Tibial nerve (tissue), 4 donors: ENCODE results near the gene CIB4. TPM values are rescaled to one million over a fixed set of nuclear protein-coding genes. Genes with fewer than 3 reads are reported as not detected.

Experiments
- DNase-seq, 2 donors: peaks; one replicate each; pipeline ENCODE4 v3.0.0-alpha.2; 2019; ENCODE audit warnings: low spot score in 2 of 2
- H3K27ac ChIP-seq, 4 donors: fragments of 200-600 bp; sonication (generic) in 3 of 4; one replicate each; pipeline ENCODE4 v1.5.1; 2017 to 2019; ENCODE audit warnings: mild to moderate bottlenecking in 1 of 4
- H3K27me3 ChIP-seq, 2 donors: fragments of 200-600 bp; sonication (generic) in 1 of 2; one replicate each; pipeline versions ENCODE4 v1.5.1 to v1.6.0; 2017 to 2019
- H3K36me3 ChIP-seq, 3 donors: fragments of 200-600 bp; sonication (generic); one replicate each; pipeline ENCODE4 v1.5.1; 2018 to 2019
- H3K4me1 ChIP-seq, 4 donors: fragments of 200-600 bp; sonication (generic) in 3 of 4; one replicate each; pipeline ENCODE4 v1.5.1; 2017 to 2019
- H3K4me3 ChIP-seq, 4 donors: fragments of 200-600 bp; sonication (generic) in 3 of 4; one replicate each; pipeline ENCODE4 v1.5.1; 2017 to 2019; ENCODE audit warnings: mild to moderate bottlenecking in 1 of 4, moderate library complexity in 1 of 4
- H3K9me3 ChIP-seq, 4 donors: fragments of 200-600 bp; sonication (generic) in 3 of 4; one replicate each; pipeline ENCODE4 v1.5.1; 2017 to 2019
- EP300 ChIP-seq, 2 donors: sonication (generic); formaldehyde crosslinking; IDR thresholded peaks; one replicate each; pipeline ENCODE4 v1.6.1; 2017; ENCODE audit warnings: antibody characterized with exemption in 2 of 2, mild to moderate bottlenecking in 1 of 2
- POLR2A ChIP-seq, 2 donors: fragments of 450-650 bp; IDR thresholded peaks; one replicate each; pipeline ENCODE4 v1.6.1; 2017; ENCODE audit warnings: antibody characterized with exemption in 2 of 2, mild to moderate bottlenecking in 2 of 2, moderate library complexity in 2 of 2
- WGBS, 2 donors: methylation state at CpG; one replicate each; pipeline ENCODE4 v1.1.5; 2018; 5-methylcytosine and 5-hydroxymethylcytosine counted together
- total RNA-seq, 4 donors: library from RNA; depleted of rRNA; stranded (reverse); fragments of >200 nt; gene quantifications; one replicate each; pipeline ENCODE4 v1.1.0, GENCODE V29; 2016
- TF ChIP-seq, protein P1 (sequence below), 5 experiments: fragments of 200-600 bp in 3 of 5; fragments of 450-650 bp in 2 of 5; sonication (generic) in 3 of 5; IDR thresholded peaks; one replicate each; pipeline ENCODE4 v1.5.1; 2016 to 2019; ENCODE audit warnings: antibody characterized with exemption in 5 of 5, mild to moderate bottlenecking in 3 of 5, moderate library complexity in 2 of 5

Gene CIB4
- total RNA-seq, 4 donors from 2014 or later = not detected

DNA sequence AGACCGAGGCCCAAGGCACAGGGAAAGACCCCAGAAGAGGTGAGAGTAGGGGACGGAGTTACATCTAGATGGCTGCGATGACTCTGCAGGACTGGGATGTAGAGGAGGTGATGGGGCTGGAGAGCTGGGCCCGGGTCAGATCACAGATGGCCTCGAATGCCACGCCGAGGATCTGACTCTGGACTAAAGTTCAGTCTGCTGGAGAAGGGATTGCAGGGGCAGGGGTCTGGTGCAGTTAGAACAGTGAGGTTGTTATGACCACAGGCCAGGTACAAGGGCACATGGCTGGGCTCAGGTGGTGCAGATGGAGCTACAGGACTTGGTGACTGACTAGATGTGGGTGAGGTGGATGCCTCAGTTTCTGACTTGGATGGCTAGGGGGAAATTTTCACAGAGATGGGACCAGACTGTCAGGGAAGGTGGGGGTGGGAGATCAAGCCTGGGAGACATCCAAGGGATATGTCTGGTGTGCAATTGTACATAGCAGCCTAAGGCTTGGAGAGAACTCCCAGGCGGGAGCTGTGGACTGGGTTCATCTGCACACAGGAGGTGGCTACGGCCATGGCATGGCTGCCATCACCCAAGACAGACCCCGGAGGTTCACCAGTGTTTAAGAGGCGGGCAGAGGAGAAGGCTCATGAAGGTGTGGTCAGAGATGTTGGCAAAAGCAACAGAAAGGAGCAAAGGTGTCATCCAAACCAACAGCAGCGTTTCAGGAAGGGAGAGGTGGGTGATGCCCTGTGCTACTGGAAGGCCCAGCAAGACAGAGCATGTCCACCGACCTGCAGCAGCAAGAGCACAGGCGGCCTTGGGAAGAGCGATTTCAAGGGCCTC is 66.9 kb downstream of the CIB4 start:
- no peaks in the 10 kb centered on the region for H3K9me3 ChIP-seq
- H3K4me1 ChIP-seq = no peaks in the 10 kb centered on the region
- H3K27me3 ChIP-seq = peaks cover 0 to 8% of the 10 kb centered on the region in 2 donors
- H3K27ac ChIP-seq = no peak overlapping the region
- TF ChIP-seq, protein P1, sequence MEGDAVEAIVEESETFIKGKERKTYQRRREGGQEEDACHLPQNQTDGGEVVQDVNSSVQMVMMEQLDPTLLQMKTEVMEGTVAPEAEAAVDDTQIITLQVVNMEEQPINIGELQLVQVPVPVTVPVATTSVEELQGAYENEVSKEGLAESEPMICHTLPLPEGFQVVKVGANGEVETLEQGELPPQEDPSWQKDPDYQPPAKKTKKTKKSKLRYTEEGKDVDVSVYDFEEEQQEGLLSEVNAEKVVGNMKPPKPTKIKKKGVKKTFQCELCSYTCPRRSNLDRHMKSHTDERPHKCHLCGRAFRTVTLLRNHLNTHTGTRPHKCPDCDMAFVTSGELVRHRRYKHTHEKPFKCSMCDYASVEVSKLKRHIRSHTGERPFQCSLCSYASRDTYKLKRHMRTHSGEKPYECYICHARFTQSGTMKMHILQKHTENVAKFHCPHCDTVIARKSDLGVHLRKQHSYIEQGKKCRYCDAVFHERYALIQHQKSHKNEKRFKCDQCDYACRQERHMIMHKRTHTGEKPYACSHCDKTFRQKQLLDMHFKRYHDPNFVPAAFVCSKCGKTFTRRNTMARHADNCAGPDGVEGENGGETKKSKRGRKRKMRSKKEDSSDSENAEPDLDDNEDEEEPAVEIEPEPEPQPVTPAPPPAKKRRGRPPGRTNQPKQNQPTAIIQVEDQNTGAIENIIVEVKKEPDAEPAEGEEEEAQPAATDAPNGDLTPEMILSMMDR (IDR thresholded peaks at IDR 0.05) = no peak
- TF ChIP-seq EP300 (IDR thresholded peaks at IDR 0.05) = no peak
- no peak for TF ChIP-seq POLR2A (IDR thresholded peaks at IDR 0.05)
- WGBS, 2 donors = 87 to 88% methylated on average over 15 of the region's 15 CpGs
- H3K36me3 ChIP-seq = no peaks in the 10 kb centered on the region
- DNase-seq = no peak
- H3K4me3 ChIP-seq = no peak overlapping the region

DNA sequence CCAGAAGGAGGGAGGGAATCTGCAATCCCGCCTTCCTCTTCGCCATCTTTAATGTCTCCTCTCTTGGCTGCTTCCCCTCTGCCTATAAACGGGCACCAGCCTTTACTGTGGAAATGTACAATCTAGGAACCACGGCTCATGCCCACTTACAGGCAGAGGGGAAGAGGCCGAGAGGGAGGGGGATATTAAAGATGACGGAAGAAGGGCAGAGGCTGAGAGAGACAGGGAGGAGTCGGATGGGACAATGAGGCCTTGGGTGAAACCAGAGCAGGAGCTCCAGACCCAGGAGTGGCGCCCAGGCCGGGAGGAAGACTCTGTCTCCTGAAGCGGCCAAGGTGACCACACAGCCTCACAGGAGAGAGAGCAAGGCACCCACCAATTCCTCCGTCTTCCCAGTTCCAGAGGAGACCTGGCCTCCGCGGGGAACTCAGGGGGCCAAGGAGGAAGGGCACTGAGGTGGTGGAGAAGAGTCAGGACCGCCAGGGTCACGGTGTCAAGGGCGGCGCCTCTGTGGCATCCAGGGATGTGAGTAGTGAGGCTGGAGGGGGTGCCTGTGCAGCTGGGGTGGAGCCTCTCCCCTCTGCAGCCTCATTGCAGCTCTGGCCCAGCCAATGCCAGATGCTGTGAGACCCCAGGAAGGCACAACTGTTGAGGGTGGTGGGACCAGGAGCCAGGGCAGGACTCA is 67.8 kb downstream of the CIB4 start:
- H3K4me3 ChIP-seq = no peak overlapping the region
- H3K9me3 ChIP-seq = no peaks in the 10 kb centered on the region
- H3K4me1 ChIP-seq = no peaks in the 10 kb centered on the region
- no peak overlapping the region for H3K27ac ChIP-seq
- peaks cover 0 to 4% of the 10 kb centered on the region in 2 donors for H3K27me3 ChIP-seq
- WGBS, 2 donors = 80 to 81% methylated on average over 17 of the region's 17 CpGs
- no peaks in the 10 kb centered on the region for H3K36me3 ChIP-seq
- DNase-seq = no peak
- TF ChIP-seq POLR2A (IDR thresholded peaks at IDR 0.05) (no peak), EP300 (IDR thresholded peaks at IDR 0.05) (no peak)
- TF ChIP-seq, protein P1 (IDR thresholded peaks at IDR 0.05) = no peak

DNA sequence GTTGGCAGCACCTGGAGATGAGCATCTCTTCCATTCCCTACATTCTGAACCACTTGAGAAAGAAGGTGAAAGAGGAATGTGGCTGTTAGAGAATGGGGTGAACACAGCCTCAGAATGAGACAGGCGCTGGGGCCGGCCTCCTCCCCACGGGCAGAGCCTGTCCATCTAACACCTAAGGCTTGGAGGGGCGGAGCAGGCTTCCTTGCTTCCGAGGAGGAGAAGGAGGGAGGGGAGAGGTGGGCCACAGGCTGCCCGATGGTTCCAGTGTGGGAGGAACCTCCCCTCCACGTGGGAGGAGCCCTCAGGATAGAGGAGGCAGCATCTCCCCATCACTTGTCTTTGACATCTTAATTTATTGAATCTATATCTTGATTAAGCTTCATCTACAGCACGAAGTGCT is 68.6 kb downstream of the CIB4 start:
- DNase-seq = no peak
- no peaks in the 10 kb centered on the region for H3K4me1 ChIP-seq
- H3K9me3 ChIP-seq = no peaks in the 10 kb centered on the region
- TF ChIP-seq EP300 (IDR thresholded peaks at IDR 0.05) (no peak), POLR2A (IDR thresholded peaks at IDR 0.05) (no peak)
- TF ChIP-seq, protein P1 (IDR thresholded peaks at IDR 0.05) = no peak
- no peak overlapping the region for H3K27ac ChIP-seq
- 25 to 32% methylated on average over 8 of the region's 8 CpGs for WGBS, 2 donors
- H3K27me3 ChIP-seq = no peaks in the 10 kb centered on the region
- H3K36me3 ChIP-seq = no peaks in the 10 kb centered on the region
- no peak overlapping the region for H3K4me3 ChIP-seq

DNA sequence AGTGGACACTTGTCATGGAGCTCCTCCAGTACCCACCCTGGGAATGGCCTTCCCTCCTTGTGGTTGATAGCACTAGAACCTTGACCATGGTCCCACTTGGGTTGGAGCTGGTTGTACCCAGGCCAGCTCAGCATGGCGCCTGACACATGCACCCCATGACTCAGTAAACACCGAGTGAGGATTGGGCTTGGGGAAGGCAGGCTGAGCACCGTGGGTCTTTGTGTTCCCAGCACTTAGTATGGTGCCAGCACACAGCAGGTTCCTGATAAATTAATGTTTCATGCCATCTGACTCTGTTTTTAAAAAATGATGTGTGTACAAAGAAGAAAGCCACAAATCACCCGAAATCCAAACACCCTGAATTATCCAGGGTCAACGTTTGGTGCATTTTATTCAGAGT is 69.8 kb downstream of the CIB4 start:
- DNase-seq = no peak
- peaks cover 0 to 2% of the 10 kb centered on the region in 2 donors for H3K27me3 ChIP-seq
- TF ChIP-seq, protein P1 (IDR thresholded peaks at IDR 0.05) = no peak
- no peak for TF ChIP-seq EP300 (IDR thresholded peaks at IDR 0.05)
- TF ChIP-seq POLR2A (IDR thresholded peaks at IDR 0.05) = no peak
- no peaks in the 10 kb centered on the region for H3K9me3 ChIP-seq
- H3K36me3 ChIP-seq = no peaks in the 10 kb centered on the region
- 83 to 84% methylated on average over 5 of the region's 5 CpGs for whole genome bisulfite sequencing, 2 donors
- no peaks in the 10 kb centered on the region for H3K4me1 ChIP-seq
- no peak overlapping the region for H3K27ac ChIP-seq
- no peak overlapping the region for H3K4me3 ChIP-seq

DNA sequence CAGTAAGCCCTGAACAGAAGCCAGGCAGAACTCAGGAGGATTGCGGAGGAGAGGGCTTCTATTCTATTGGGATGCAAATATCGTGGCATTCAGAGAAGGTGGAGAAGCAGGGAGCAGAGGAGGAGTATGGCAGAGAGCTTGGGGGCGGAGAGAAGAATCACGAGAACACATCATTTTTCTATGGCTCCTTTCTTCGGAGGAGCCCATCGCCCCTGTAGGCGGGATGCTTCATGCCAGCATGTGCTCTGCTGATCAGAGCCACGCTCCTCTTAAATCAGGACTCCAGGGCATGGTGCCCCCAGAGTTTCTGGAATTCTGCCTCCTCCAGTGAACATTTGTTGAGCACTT is 71.1 kb downstream of the CIB4 start:
- Histone ChIP-seq H3K4me1 (no peaks in the 10 kb centered on the region), H3K4me3 (no peak overlapping the region), H3K9me3 (no peaks in the 10 kb centered on the region), H3K36me3 (no peaks in the 10 kb centered on the region), H3K27me3 (peaks cover 0 to 10% of the 10 kb centered on the region in 2 donors), H3K27ac (no peak overlapping the region)
- 40 to 52% methylated on average over 8 of the region's 8 CpGs for WGBS, 2 donors
- DNase-seq = no peak
- TF ChIP-seq, protein P1 (IDR thresholded peaks at IDR 0.05) = no peak
- TF ChIP-seq POLR2A (IDR thresholded peaks at IDR 0.05) = no peak
- no peak for TF ChIP-seq EP300 (IDR thresholded peaks at IDR 0.05)
